Smooth muscle cell (in vitro differentiated cells): ENCODE results near the gene ASMTL. TPM values are rescaled to one million over a fixed set of nuclear protein-coding genes. Genes with fewer than 3 reads are reported as not detected.
A peak's percentile ranks its signal among the peaks of the same experiment; 100 is the strongest.

Experiments
- DNase-seq: peaks from one replicate; lab custom pipeline; 2025; ENCODE audit not compliant: unreplicated experiment; lab: John Stamatoyannopoulos, UW
- H2AFZ ChIP-seq: fragments of 200-600 bp; sonication (generic); 2 replicates; pipeline ENCODE4 v1.6.0; 2016; ENCODE audit warnings: antibody characterized with exemption, low read depth, mild to moderate bottlenecking
- H3F3A ChIP-seq: fragments of 200-600 bp; sonication (generic); 2 replicates; pipeline ENCODE4 v1.6.0; 2017; ENCODE audit warnings: antibody characterized with exemption, low read depth
- H3K27ac ChIP-seq: fragments of 200-600 bp; sonication (generic); 2 replicates; pipeline ENCODE4 v1.5.1; 2016; ENCODE audit warnings: low read depth, mild to moderate bottlenecking
- H3K27me3 ChIP-seq: fragments of 200-600 bp; sonication (generic); 2 replicates; pipeline ENCODE4 v1.6.1; 2016; ENCODE audit warnings: low read depth, mild to moderate bottlenecking
- H3K36me3 ChIP-seq: fragments of 200-600 bp; sonication (generic); 2 replicates; pipeline ENCODE4 v1.5.1; 2016; ENCODE audit warnings: low read depth
- H3K4me1 ChIP-seq: fragments of 200-600 bp; sonication (generic); 2 replicates; pipeline ENCODE4 v1.5.1; 2016; ENCODE audit warnings: low read depth
- H3K4me2 ChIP-seq: fragments of 200-600 bp; sonication (generic); 2 replicates; pipeline ENCODE4 v1.6.0; 2016; ENCODE audit warnings: mild to moderate bottlenecking
- H3K4me3 ChIP-seq: fragments of 200-600 bp; sonication (generic); 2 replicates; pipeline ENCODE4 v1.5.1; 2016; ENCODE audit warnings: mild to moderate bottlenecking
- H3K79me2 ChIP-seq: fragments of 200-600 bp; sonication (generic); 2 replicates; pipeline ENCODE4 v1.6.0; 2016; ENCODE audit warnings: low read depth, mild to moderate bottlenecking
- H3K9ac ChIP-seq: fragments of 200-600 bp; sonication (generic); 2 replicates; pipeline ENCODE4 v1.6.0; 2016; ENCODE audit warnings: low read depth
- H3K9me3 ChIP-seq: fragments of 200-600 bp; sonication (generic); replicated peaks from 2 replicates; pipeline ENCODE4 v1.5.1; 2016; ENCODE audit warnings: low read depth
- H4K20me1 ChIP-seq: fragments of 200-600 bp; sonication (generic); 2 replicates; pipeline ENCODE4 v1.6.0; 2016; ENCODE audit warnings: low read depth
- CTCF ChIP-seq: fragments of 200-600 bp; sonication (generic); IDR thresholded peaks from 2 replicates; pipeline ENCODE4 v1.5.1; 2017; ENCODE audit warnings: borderline replicate concordance, mild to moderate bottlenecking, antibody characterized with exemption; ENCODE audit not compliant: insufficient read depth, poor library complexity, severe bottlenecking
- WGBS: methylation state at CpG from one replicate; pipeline ENCODE4 v1.1.7; 2016; ENCODE audit warnings: low lambda C conversion rate; 5-methylcytosine and 5-hydroxymethylcytosine counted together
- polyA plus RNA-seq: library from polyadenylated mRNA; unstranded; fragments of >200 nt; fragmentation: Nextera tagmentation; extraction: Ambion mirVana; gene quantifications from 2 replicates; pipeline ENCODE4 v1.2.1, GENCODE V29; 2016
- total RNA-seq: library from RNA; depleted of rRNA; stranded (reverse); fragments of >200 nt; gene quantifications from 2 replicates; pipeline ENCODE4 v1.2.3, GENCODE V29; 2014

ASMTL gene
- total and polyA plus RNA-seq, 2 experiments from 2014 or later, result 20.0 to 50.5 TPM

DNA sequence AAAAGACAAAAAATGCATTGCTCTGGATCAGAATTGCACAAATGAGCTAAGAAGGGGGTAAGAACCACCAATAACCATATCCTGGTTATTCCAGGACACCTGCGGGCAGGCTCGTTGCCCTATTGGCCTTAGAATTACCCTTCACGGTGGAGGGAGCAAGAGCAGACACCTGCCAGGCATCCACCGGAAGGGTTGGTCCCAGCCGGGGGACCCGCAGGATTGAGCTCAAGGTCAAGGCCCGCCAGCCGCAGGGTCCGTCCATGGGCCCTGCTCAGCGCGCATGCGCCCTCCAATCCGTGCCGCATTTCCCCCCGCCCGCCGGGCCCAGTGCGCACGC, 61.4 kb downstream of the ASMTL start:
- WGBS, result 2% methylated on average over 19 of the region's 19 CpGs
- no peaks in the 10 kb centered on the region for H3K9me3 ChIP-seq
- peaks cover 57% of the 10 kb centered on the region for H3K79me2 ChIP-seq
- no peak overlapping the region for H2AFZ ChIP-seq
- H3K4me2 ChIP-seq, result peak overlapping the region; percentile 98
- TF ChIP-seq CTCF, result no peak
- peaks cover 11% of the 10 kb centered on the region for H3K36me3 ChIP-seq
- no peaks in the 10 kb centered on the region for H3K27me3 ChIP-seq
- H3K9ac ChIP-seq, result peak overlapping the region; percentile 99
- H3F3A ChIP-seq, result peaks cover 16% of the 10 kb centered on the region
- H3K27ac ChIP-seq, result peak overlapping the region; percentile 100
- H3K4me3 ChIP-seq, result peak overlapping the region; percentile 100
- peaks cover 15% of the 10 kb centered on the region for H3K4me1 ChIP-seq
- peaks cover 61% of the 10 kb centered on the region for H4K20me1 ChIP-seq
- DNase-seq, result no peak

- Histone ChIP-seq H3K79me2 (peaks cover 57% of the 10 kb centered on the region), H3K36me3 (peaks cover 11% of the 10 kb centered on the region), H3K27me3 (no peaks in the 10 kb centered on the region), H3K4me2 (peak overlapping the region; percentile 98), H4K20me1 (peaks cover 63% of the 10 kb centered on the region), H3K9ac (peak overlapping the region; percentile 99), H3K4me3 (peak overlapping the region; percentile 100), H3K27ac (peak overlapping the region; percentile 100), H2AFZ (no peak overlapping the region), H3F3A (peaks cover 16% of the 10 kb centered on the region), H3K9me3 (no peaks in the 10 kb centered on the region), H3K4me1 (peaks cover 15% of the 10 kb centered on the region)
- TF ChIP-seq CTCF, result no peak
- 58% methylated on average over 30 of the region's 30 CpGs for WGBS
- DNase-seq, result no peak
These were observed 61.9 kb downstream of the ASMTL start for GRCh38 chrX:1390621-1391369.

GRCh38 chrX:1389993-1390285, 62.8 kb downstream of the ASMTL start:
- H3K36me3 ChIP-seq, result peaks cover 11% of the 10 kb centered on the region
- no peak overlapping the region for H3K9ac ChIP-seq
- H3K4me2 ChIP-seq, result peak overlapping the region; percentile 98

More at GRCh38 chrX:1389993-1390285, 62.8 kb downstream of the ASMTL start:
- Histone ChIP-seq H2AFZ (no peak overlapping the region), H3K27me3 (no peaks in the 10 kb centered on the region), H3K4me1 (peaks cover 15% of the 10 kb centered on the region), H4K20me1 (peaks cover 68% of the 10 kb centered on the region), H3K79me2 (peaks cover 57% of the 10 kb centered on the region), H3K27ac (peak overlapping the region; percentile 100), H3K9me3 (no peaks in the 10 kb centered on the region), H3F3A (peaks cover 17% of the 10 kb centered on the region), H3K4me3 (no peak overlapping the region)
- no peak for DNase-seq
- 95% methylated on average over 10 of the region's 10 CpGs for WGBS
- no peak for TF ChIP-seq CTCF
